ENCODE data around the gene IGSF21.

The IGSF21 gene

DNA sequence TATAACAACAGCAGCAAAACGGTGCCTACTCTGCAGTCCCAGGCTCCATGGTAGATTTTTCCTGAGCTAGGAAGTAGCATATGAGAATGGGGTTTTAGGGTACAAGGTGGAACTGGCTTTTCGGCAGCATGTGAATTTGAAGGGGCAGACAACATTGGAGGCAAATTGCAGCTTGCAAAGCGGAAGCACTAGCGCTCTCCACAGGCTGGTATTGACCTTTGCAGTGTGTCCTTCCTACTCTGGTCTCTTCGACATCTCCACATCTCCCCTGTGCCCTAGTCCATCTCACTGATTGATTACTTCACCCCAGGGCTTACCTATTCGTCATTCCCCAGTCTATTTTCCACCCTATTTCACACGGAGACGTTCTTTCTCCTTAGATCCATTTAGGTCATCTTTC lies 13.0 kb downstream of the IGSF21 start:
- no peak for DNase-seq

DNA sequence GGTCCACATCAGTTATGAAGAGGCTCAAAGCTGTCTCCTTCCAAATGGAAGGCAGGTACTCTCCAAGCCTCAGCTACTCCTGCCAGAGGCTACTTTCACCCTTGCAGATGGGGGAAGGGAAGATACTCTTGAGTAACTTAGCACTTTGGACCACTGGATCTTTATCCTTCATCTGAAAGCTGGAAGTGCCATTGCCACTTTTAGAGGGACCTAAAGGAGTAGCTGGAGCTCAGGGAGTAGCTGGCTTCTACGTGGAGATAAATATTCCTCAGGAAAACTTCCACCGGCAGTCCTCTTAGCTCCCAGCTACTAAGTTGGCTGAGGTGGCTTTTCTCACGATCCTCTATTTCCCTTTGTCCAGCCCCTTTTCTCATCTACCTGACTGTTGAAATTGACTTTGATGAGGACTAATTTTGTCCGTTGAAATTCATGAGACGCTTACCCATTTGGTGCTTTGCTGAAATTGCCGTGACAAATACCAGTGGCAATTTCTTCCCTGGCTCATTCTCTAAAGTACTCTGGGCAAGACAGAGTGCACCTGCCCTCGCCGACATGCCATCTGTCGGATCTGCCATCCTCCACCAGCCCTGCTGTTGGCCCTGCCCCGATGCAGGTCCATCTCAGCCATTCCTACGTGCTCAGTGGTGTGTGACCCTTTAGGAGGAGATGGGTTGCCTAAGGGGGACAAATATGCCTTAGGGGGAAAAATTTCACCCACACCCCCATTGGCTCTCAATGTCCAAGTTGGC lies 13.6 kb downstream of the IGSF21 start:
- DNase-seq: no peak

DNA sequence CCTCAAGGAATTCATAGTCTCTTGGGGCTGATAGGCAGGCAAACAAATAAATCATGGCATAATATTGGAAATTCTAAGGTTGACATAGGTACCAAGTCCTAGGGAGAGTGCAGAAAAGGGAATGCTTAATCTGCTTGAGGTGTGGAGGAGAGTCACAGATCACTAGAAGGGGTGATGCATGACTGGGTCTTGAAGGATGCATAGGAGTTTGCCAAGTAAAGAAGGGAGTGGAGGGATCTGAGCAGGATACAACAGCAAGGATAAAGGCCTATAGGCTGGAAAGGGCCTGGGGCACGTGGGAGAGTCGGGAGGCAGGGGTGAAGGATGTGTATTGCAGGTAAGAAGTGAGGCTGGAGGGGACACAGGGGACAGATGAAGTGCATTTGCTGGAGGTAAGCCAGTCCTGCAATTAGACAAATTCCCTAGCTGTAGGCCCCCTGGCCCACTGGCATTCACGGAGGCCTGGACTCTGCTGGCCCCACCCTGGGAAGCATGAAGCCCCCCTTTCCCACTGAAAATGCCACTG lies 15.9 kb downstream of the IGSF21 start:
- no peak for DNase-seq

GRCh38 chr1:18124977-18125376 lies 17.4 kb downstream of the IGSF21 start:
- DNase-seq: no peak

DNA sequence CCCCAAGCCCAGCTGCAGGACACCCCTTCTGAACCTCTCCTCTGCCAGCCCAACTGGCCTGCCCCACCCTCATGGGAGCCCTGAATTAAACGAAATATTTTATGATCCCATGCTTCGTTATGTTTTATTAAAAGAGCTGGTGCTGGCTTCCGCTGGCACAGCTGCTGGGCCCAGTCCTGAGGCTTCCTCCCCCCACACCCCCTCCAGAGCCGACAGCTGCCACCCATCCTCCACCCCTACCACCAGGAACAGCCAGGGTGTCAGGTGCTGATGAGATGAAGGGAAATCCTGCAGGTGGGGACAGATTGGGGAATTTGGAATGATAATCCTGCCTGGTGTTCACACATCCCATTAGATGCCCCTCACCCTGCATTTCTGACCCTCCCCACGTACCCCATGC lies 19.0 kb downstream of the IGSF21 start:
- DNase-seq: no peak

- DNase-seq: no peak
Observed at GRCh38 chr1:18128298-18128697, 20.7 kb downstream of the IGSF21 start.

DNA sequence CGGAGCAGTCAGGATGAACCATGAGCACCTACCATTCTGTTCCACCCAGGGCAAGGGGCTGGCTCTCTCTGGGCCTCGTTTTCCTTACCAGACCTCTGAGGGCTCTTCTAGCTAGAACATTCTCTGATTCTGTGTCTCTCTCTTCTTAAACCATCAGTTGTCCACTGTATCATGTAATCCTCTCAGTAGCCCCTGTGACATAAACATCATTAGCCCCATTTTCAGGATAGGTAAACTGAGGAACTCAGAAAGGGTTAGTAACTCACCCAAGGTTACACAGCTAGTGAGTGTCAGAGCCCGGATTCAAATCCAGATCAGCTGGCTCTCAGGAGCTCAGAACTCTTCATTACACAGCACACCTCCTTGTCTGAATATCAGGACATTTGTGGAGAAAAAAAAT lies 22.8 kb downstream of the IGSF21 start:
- DNase-seq: no peak

DNA sequence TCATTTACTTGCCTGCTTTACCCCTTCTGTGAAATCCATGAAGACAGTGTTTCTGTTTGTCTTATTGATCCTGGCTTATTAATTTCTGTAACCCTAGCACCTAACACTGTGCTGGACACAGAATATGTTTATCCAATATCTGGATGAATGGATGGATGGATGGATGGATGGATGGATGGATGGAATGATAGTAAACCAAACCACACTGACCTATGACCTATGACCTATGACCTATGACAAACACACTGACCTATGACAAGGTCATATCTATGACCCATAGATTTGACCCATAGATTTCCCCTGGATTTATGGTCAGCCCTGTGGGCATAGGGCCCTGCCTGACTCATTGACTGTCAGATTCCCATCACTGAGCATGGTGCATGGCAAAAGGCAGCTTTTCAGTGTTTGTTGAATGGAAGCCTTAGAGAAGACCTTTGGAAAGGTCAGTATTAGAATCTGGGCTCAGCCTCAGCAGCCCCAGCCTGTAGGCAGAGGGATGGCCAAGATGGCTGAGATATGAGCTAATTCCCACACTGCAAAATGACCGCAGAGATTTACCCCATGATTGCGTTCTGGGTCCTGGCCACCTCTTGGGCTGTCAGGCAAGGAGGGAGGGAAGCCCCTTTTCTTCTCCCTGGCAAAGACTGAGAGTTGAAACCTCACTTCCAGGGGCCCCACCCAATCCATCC lies 24.6 kb downstream of the IGSF21 start:
- no peak for DNase-seq

DNA sequence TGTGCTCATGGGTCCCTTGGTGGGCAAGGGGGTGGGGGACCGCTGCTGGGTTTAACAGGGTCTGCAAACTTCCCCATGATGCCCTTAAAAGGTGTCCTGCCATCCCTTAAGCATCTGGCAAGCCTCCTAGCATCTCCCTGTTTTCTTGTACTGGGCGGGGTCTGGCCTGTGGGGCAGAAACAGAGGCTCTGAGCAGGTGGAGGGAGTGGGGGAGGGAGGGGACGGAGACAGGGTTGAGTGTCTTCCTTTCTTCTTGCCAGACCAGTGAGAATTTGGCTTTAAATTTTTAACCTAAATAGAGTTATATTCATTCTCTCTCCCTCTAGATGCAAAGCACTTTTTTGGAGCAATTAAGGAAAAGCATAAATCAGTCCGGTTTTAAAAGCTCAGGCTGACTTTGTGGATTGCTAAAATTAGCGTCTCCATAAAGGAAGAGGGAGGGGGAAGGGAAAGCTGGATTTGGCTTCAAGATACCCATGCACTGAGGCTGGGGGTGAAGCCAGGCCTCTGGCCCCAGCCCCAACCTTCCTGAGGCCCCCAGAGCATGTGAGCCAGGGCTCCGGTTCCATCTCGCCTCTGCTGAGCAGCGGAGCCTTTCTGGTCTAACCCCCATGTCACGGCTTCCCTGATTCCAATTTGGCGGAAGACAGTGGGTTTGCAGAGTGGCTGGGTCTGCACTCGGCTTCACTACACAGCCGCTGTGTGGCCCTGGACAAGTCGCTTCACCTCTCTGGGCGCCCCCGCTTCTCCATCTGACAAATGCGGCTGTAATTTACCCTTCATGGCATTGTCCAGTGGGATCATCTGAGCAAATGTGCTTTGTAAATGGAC lies 25.3 kb downstream of the IGSF21 start:
- no peak for DNase-seq

DNA sequence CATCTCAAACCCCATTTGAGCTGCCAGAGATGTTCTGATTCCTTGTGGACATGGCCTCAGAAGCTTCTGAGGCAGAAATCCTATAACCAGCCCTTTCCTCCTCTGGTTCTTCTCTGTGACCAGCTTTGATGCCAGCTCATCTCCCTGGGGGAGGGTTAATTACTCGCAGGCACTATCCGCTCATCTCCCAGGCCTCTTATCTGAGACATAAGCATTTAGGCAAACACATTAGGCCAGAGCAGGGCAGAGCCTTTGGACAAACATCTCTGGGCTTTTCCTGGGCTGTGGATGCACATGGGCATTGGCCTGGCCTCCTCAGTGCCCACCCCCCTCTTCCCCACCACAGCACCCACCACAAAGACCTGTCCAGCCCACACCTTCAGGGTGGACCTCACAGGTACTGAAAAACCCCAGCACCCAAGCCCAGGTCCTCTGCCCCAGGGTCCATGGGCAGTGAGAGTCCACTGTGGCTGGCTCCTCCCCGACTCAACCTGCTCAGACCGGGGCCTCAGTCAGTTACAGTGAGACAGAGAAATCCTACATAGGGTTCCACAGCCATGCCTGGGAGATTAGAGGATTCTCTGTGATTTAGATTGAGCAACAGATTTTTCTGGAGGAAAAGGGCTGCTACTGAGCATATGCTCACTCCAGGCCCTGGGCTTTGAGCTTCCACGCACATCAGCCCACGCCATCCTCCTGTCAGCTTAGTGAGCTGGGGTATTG lies 26.9 kb downstream of the IGSF21 start:
- DNase-seq: no peak

DNA sequence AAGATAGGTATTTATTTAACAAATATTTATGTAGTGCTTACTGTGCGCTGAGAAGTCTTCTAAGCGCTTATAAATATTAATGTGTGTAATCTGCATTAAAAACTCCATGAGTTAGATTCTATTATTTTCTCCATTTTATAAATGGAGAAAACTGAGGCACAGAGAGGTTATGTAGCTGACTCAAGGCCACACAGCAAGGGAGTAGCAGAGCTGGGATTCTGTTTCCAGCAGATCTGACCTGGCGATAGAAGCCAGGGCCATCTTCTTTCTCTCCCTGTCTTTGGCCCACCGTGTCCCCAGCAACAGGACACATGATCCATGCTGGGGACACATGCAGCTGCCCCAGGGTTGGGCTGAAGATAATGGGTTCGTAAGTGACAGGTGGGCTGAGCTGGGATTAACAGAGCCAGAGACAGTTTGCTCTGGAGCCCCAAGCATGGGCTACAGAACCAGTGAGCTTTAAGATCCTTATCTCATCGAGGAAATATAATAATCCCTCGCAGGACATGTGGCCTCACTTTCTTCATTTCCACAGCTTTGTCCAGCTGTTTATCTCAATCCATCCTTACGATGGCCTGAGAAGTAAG lies 30.3 kb downstream of the IGSF21 start:
- no peak for DNase-seq

- DNase-seq: no peak
Observed at GRCh38 chr1:18139198-18139981, 31.8 kb downstream of the IGSF21 start.

GRCh38 chr1:18140411-18140810 lies 32.8 kb downstream of the IGSF21 start:
- no peak for DNase-seq

- DNase-seq: no peak
Observed at GRCh38 chr1:18141661-18142060, 34.1 kb downstream of the IGSF21 start.

DNA sequence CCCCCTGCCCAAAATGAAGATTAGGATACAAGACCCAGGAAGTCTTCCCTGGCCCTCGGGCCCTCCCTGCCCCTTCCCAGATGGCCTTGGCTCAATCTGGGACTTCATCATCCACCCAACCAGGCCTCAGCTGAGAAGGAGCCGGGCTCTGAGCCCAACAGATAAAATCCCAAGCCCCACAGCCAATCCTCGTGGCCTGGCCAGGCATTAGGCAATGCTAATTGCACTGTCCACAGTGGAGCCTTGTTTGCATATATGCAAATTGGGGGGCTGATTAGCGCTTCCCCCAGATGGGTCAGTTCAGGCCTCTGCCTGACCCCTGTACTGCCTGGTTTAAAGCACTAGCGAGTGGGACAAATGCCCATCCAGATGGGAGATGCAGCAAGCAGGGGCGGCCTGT lies 34.9 kb downstream of the IGSF21 start:
- DNase-seq: no peak

DNA sequence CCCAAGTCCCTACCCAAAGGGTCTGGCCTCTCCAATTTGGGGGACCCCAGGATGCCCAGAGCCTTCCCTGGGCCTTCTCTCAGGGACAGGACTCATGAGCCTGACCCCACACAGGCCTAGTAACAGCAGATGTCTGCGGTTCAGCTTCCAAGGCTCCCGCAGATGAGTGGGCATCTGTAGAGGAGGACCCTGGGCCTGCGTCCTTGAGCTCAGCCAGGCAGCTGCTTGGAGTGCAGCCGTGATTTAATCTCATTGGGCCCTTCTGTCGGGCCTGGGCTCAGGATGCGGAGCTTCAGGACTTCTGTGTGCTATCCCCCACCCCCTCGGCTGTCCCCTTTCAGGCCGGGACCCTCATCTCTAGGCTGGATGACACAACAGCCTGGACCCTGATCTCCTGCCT lies 35.4 kb downstream of the IGSF21 start:
- no peak for DNase-seq

DNA sequence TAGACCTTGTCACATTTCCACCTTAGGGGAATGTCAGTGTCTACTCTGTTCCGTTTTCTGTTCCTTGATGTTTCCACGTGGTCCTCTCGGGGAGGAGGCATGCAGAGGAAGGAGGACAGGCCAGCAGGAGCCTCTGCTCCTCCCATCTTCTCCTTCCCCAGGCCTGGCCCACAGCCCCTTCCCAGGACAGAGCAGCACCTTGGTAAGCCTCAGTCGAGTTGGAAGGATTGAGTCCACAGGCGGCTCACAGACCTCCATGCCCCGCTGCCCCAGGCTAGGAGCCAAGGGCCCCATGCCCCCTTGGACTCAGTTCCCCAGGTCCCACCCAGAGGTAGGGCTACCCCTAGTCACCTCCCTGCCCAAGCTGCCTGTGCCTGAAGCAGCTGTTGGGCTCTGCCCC lies 36.5 kb downstream of the IGSF21 start:
- no peak for DNase-seq

DNA sequence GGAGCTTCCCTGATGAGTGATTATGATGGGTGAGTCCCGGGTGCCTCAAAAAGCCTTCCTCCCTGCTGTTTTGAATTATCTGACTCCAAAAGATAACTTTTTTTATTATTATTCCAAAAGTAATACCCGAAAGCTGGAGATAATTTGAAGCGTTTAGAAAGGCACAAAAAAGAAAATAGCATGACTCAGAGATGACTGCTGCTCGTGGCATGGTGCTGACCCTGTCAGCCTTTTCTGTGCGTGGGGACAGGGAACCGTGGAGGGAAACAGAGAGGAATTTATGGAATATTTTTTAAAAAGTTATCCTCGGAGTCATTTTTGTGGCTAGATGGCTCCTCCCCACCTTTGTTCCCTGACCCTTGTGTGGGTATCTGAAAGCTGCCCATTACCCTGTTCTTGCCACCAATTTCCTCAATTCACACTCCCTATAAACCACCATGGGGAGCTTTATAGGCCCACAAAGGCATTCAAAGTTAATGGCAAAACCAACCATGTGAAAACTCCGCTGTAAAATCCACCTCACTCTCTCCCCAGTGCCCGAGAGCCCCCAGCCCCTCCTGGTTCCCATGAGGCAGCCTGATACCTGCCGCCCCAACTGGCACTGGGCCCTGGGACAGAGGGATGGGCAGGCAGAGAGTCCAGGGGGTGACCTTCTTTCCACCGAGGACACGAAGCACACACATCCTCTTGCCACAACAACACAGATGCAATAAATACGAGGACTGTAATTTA lies 37.5 kb downstream of the IGSF21 start:
- no peak for DNase-seq

DNA sequence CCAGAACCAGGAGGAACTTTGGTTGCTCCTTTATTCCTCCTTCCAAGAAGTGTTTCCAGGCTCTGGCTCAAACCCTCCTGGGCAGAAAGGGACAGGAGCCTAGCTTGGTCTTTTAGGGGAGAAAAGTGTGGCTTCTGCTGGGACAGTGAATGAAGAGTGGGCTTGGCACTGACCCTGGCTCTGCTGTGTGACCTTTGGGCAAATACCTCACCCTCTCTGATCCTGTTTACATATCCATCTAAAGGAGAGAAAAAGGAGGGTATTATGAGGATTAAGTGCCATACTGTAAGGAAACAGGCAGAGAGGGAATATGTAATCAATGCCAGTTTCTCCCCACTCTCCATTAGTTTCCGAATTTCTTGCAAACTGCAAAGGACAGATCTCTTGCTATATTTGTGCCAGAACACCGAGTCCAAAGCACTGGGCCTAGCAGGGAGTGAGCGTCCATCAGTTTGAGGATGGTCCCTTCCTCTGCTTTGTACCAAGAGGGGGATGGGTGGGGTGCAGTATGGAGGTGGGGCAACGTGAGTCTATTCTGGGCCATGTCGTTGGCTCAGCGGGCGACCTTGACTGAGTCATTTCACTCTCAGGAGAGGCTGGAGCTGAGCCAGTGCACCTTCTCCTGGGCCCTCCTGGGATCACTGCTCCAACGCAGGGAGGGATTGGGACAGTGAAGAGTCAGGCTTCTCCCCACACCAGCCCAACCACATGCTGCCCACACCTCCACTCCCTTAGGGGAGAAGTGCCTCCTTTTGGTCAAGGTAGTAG lies 38.4 kb downstream of the IGSF21 start:
- no peak for DNase-seq

GRCh38 chr1:18146886-18147285 lies 39.3 kb downstream of the IGSF21 start:
- no peak for DNase-seq

Data from femur (tissue), 1 donor.